Vagina (tissue), 2 donors: ENCODE data around the gene DOCK2.

ENCODE experiments used
- POLR2A ChIP-seq, 2 donors: fragments of 450-650 bp; IDR thresholded peaks; one replicate each; pipeline ENCODE4 v1.6.1; 2017; ENCODE audit warnings: antibody characterized with exemption in 2 of 2, mild to moderate bottlenecking in 2 of 2, moderate library complexity in 2 of 2
- POLR2AphosphoS5 ChIP-seq, 2 donors: sonication (generic); formaldehyde crosslinking; IDR thresholded peaks; one replicate each; pipeline ENCODE4 v1.9.0; 2017; ENCODE audit warnings: antibody characterized with exemption in 2 of 2, mild to moderate bottlenecking in 2 of 2, low read depth in 1 of 2; ENCODE audit not compliant: insufficient read depth in 1 of 2
- TF ChIP-seq, protein P1 (sequence below), 3 experiments: fragments of 450-650 bp in 2 of 3; fragments of 200-600 bp in 1 of 3; sonication (generic) in 1 of 3; IDR thresholded peaks; one replicate each; pipeline ENCODE4 v1.5.1; 2017 to 2019; ENCODE audit warnings: antibody characterized with exemption in 3 of 3, mild to moderate bottlenecking in 2 of 3, moderate library complexity in 2 of 3

DNA sequence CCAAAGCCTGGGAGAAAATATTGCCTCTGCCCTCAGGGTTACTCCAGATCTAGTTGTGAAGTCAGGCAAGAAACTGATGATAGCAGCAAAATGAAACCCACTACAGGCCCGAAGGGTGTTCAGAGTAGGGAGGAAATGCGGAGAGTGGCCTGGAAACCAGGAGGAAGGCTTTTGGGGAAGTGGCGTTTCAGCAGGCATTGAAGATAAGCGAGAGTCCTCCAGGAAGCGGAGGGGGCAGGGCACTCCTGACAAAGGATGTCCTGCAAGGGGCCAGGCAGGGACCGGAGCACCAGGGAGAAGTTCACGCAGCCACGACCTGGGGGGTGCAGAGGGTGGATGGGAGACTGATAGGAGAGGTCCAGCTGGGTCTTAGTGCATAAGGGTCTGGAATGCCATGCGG, 460.9 kb downstream of the DOCK2 start:
- TF ChIP-seq, protein P1, sequence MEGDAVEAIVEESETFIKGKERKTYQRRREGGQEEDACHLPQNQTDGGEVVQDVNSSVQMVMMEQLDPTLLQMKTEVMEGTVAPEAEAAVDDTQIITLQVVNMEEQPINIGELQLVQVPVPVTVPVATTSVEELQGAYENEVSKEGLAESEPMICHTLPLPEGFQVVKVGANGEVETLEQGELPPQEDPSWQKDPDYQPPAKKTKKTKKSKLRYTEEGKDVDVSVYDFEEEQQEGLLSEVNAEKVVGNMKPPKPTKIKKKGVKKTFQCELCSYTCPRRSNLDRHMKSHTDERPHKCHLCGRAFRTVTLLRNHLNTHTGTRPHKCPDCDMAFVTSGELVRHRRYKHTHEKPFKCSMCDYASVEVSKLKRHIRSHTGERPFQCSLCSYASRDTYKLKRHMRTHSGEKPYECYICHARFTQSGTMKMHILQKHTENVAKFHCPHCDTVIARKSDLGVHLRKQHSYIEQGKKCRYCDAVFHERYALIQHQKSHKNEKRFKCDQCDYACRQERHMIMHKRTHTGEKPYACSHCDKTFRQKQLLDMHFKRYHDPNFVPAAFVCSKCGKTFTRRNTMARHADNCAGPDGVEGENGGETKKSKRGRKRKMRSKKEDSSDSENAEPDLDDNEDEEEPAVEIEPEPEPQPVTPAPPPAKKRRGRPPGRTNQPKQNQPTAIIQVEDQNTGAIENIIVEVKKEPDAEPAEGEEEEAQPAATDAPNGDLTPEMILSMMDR (IDR thresholded peaks at IDR 0.05) = no peak
- no peak for TF ChIP-seq POLR2A (IDR thresholded peaks at IDR 0.05)
- no peak for TF ChIP-seq POLR2AphosphoS5 (IDR thresholded peaks at IDR 0.05; ENCODE audit: insufficient read depth in 1 of 2, low read depth in 1 of 2)
